Neural cell (in vitro differentiated cells): Measurements from ENCODE around the gene MYOD1. TPM values are rescaled to one million over a fixed set of nuclear protein-coding genes. Genes with fewer than 3 reads are reported as not detected.

ENCODE experiments used
- H2AFZ ChIP-seq: fragments of 200-600, 300-800 bp; sonication (generic), shearing (Covaris generic); 2 replicates; pipeline ENCODE4 v1.6.0; 2014; ENCODE audit warnings: low read depth, mild to moderate bottlenecking, antibody characterized with exemption, low read length, moderate library complexity
- H3F3A ChIP-seq: fragments of 200-600 bp; shearing (Covaris generic); 2 replicates; pipeline ENCODE4 v1.6.1; 2016; ENCODE audit warnings: mild to moderate bottlenecking, moderate library complexity, mixed read lengths, antibody characterized with exemption, low read length; ENCODE audit not compliant: insufficient read depth, poor library complexity, severe bottlenecking
- H3K27ac ChIP-seq: fragments of 200-600, 300-800 bp; sonication (generic), shearing (Covaris generic); 2 replicates; pipeline ENCODE4 v1.5.1; 2014; ENCODE audit warnings: mild to moderate bottlenecking, low read length, moderate library complexity
- H3K27me3 ChIP-seq: fragments of 300-800, 200-600 bp; sonication (generic), shearing (Covaris generic); 2 replicates; pipeline ENCODE4 v1.6.0; 2014; ENCODE audit warnings: mild to moderate bottlenecking, low read depth, low read length, moderate library complexity; ENCODE audit not compliant: insufficient read depth
- H3K36me3 ChIP-seq: fragments of 300-800, 200-600 bp; sonication (generic), shearing (Covaris generic); 2 replicates; pipeline ENCODE4 v1.5.1; 2014; ENCODE audit warnings: mild to moderate bottlenecking, antibody characterized with exemption, low read length, moderate library complexity; ENCODE audit not compliant: insufficient read depth
- H3K4me2 ChIP-seq: fragments of 300-800, 200-600 bp; sonication (generic), shearing (Covaris generic); 2 replicates; pipeline ENCODE4 v1.6.0; 2014; ENCODE audit warnings: mild to moderate bottlenecking, low read length
- H3K4me3 ChIP-seq: fragments of 300-800, 200-600 bp; sonication (generic), shearing (Covaris generic); 2 replicates; pipeline ENCODE4 v1.5.1; 2014; ENCODE audit warnings: mild to moderate bottlenecking, low read length, moderate library complexity
- H3K79me2 ChIP-seq: fragments of 200-600 bp; shearing (Covaris generic); replicated peaks from 2 replicates; pipeline ENCODE4 v1.6.0; 2014; ENCODE audit warnings: mild to moderate bottlenecking, low read length, moderate library complexity; ENCODE audit not compliant: insufficient read depth
- H3K9ac ChIP-seq: fragments of 300-800, 200-600 bp; sonication (generic), shearing (Covaris generic); 2 replicates; pipeline ENCODE4 v1.6.1; 2016; ENCODE audit warnings: mild to moderate bottlenecking, low read length, mixed read lengths
- H3K9me2 ChIP-seq: fragments of 200-600 bp; shearing (Covaris generic); 2 replicates; pipeline ENCODE4 v1.6.1; 2016; ENCODE audit warnings: mild to moderate bottlenecking, low read length, mixed read lengths; ENCODE audit not compliant: insufficient read depth
- H3K9me3 ChIP-seq: fragments of 200-600, 300-800 bp; sonication (generic), shearing (Covaris generic); 2 replicates; pipeline ENCODE4 v1.6.1; 2016; ENCODE audit warnings: mild to moderate bottlenecking, mixed run types, low read length, moderate library complexity, mixed read lengths
- H4K20me1 ChIP-seq: fragments of 200-600 bp; shearing (Covaris generic); 2 replicates; pipeline ENCODE4 v1.6.1; 2016; ENCODE audit warnings: mild to moderate bottlenecking, mixed run types; ENCODE audit not compliant: insufficient read depth
- EP300 ChIP-seq: fragments of 450-650 bp; conservative IDR thresholded peaks from 2 replicates; pipeline ENCODE4 v1.6.1; 2014; ENCODE audit warnings: antibody characterized with exemption, mild to moderate bottlenecking, moderate library complexity; ENCODE audit not compliant: poor library complexity, severe bottlenecking
- EZH2 ChIP-seq: fragments of 200-600, 300-800 bp; shearing (Covaris generic), sonication (generic); IDR thresholded peaks from 2 replicates; pipeline ENCODE4 v1.6.1; 2014; ENCODE audit warnings: antibody characterized with exemption, low read length, borderline replicate concordance, mild to moderate bottlenecking; ENCODE audit not compliant: insufficient read depth, poor library complexity, severe bottlenecking
- MXI1 ChIP-seq: fragments of 450-650 bp; conservative IDR thresholded peaks from 2 replicates; pipeline ENCODE4 v1.6.1; 2014; ENCODE audit warnings: antibody characterized with exemption, mild to moderate bottlenecking; ENCODE audit not compliant: poor library complexity, severe bottlenecking
- POLR2AphosphoS5 ChIP-seq: IDR thresholded peaks from 2 replicates; pipeline ENCODE4 v1.6.1; 2012
- RAD21 ChIP-seq: fragments of 450-650 bp; conservative IDR thresholded peaks from 2 replicates; pipeline ENCODE4 v1.6.1; 2014; ENCODE audit warnings: antibody characterized with exemption, mild to moderate bottlenecking, moderate library complexity
- SMC3 ChIP-seq: fragments of 450-650 bp; conservative IDR thresholded peaks from 2 replicates; pipeline ENCODE4 v1.6.1; 2014; ENCODE audit warnings: antibody characterized with exemption, mild to moderate bottlenecking, moderate library complexity; ENCODE audit not compliant: poor library complexity
- TAF1 ChIP-seq: IDR thresholded peaks from 2 replicates; pipeline ENCODE4 v1.6.1; 2012; ENCODE audit warnings: low read depth
- polyA plus RNA-seq: library from polyadenylated mRNA; depleted of rRNA; stranded (reverse); fragments of >200 nt; gene quantifications from 2 replicates; pipeline ENCODE4 v1.2.3, GENCODE V29; 2014
- TF ChIP-seq, protein P1 (sequence below): IDR thresholded peaks from 2 replicates; pipeline ENCODE4 v1.6.1; 2012; ENCODE audit warnings: borderline replicate concordance
- TF ChIP-seq, protein P2 (sequence below): fragments of 450-650 bp; IDR thresholded peaks from 2 replicates; pipeline ENCODE4 v1.5.1; 2014; ENCODE audit warnings: antibody characterized with exemption, mild to moderate bottlenecking, moderate library complexity; ENCODE audit not compliant: poor library complexity, severe bottlenecking

Gene MYOD1
- polyA plus RNA-seq, 1 donor from 2014 or later: not detected

DNA sequence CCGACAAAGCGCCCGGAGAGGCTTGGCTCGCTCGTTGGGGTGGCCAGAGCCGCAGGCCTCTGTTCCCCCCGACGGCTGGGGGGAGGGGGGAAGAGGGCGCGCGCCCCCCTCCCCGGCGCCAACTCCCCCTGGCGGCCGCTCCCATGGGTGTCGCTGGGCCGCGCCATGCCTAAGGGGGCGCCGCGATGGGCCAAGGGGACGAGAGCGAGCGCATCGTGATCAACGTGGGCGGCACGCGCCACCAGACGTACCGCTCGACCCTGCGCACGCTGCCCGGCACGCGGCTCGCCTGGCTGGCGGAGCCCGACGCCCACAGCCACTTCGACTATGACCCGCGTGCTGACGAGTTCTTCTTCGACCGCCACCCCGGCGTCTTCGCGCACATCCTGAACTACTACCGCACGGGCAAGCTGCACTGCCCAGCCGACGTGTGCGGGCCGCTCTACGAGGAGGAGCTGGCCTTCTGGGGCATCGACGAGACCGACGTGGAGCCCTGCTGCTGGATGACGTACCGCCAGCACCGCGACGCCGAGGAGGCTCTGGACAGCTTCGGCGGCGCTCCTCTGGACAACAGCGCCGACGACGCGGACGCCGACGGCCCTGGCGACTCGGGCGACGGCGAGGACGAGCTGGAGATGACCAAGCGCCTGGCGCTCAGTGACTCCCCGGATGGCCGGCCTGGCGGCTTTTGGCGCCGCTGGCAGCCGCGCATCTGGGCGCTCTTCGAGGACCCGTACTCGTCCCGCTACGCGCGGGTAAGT is 16.6 kb downstream of the MYOD1 start:
- peaks cover 35% of the 10 kb centered on the region for H3K79me2 ChIP-seq
- TF ChIP-seq, protein P1, sequence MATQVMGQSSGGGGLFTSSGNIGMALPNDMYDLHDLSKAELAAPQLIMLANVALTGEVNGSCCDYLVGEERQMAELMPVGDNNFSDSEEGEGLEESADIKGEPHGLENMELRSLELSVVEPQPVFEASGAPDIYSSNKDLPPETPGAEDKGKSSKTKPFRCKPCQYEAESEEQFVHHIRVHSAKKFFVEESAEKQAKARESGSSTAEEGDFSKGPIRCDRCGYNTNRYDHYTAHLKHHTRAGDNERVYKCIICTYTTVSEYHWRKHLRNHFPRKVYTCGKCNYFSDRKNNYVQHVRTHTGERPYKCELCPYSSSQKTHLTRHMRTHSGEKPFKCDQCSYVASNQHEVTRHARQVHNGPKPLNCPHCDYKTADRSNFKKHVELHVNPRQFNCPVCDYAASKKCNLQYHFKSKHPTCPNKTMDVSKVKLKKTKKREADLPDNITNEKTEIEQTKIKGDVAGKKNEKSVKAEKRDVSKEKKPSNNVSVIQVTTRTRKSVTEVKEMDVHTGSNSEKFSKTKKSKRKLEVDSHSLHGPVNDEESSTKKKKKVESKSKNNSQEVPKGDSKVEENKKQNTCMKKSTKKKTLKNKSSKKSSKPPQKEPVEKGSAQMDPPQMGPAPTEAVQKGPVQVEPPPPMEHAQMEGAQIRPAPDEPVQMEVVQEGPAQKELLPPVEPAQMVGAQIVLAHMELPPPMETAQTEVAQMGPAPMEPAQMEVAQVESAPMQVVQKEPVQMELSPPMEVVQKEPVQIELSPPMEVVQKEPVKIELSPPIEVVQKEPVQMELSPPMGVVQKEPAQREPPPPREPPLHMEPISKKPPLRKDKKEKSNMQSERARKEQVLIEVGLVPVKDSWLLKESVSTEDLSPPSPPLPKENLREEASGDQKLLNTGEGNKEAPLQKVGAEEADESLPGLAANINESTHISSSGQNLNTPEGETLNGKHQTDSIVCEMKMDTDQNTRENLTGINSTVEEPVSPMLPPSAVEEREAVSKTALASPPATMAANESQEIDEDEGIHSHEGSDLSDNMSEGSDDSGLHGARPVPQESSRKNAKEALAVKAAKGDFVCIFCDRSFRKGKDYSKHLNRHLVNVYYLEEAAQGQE: no peak
- TF ChIP-seq MXI1: peak; percentile 19
- peak; percentile 49 for TF ChIP-seq SMC3
- TF ChIP-seq, protein P2, sequence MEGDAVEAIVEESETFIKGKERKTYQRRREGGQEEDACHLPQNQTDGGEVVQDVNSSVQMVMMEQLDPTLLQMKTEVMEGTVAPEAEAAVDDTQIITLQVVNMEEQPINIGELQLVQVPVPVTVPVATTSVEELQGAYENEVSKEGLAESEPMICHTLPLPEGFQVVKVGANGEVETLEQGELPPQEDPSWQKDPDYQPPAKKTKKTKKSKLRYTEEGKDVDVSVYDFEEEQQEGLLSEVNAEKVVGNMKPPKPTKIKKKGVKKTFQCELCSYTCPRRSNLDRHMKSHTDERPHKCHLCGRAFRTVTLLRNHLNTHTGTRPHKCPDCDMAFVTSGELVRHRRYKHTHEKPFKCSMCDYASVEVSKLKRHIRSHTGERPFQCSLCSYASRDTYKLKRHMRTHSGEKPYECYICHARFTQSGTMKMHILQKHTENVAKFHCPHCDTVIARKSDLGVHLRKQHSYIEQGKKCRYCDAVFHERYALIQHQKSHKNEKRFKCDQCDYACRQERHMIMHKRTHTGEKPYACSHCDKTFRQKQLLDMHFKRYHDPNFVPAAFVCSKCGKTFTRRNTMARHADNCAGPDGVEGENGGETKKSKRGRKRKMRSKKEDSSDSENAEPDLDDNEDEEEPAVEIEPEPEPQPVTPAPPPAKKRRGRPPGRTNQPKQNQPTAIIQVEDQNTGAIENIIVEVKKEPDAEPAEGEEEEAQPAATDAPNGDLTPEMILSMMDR: peak; percentile 77
- TF ChIP-seq POLR2AphosphoS5: peak; percentile 52
- H3K4me3 ChIP-seq: peak overlapping the region; percentile 99
- H3K9ac ChIP-seq: peak overlapping the region; percentile 91
- H3K27ac ChIP-seq: peak overlapping the region; percentile 67
- peak overlapping the region; percentile 84 for H3K4me2 ChIP-seq
- H2AFZ ChIP-seq: peak overlapping the region; percentile 69
- no peaks in the 10 kb centered on the region for H4K20me1 ChIP-seq
- no peaks in the 10 kb centered on the region for H3K27me3 ChIP-seq
- no peaks in the 10 kb centered on the region for H3K9me3 ChIP-seq
- no peaks in the 10 kb centered on the region for H3K36me3 ChIP-seq
- H3F3A ChIP-seq: no peaks in the 10 kb centered on the region
- H3K9me2 ChIP-seq: no peaks in the 10 kb centered on the region

DNA sequence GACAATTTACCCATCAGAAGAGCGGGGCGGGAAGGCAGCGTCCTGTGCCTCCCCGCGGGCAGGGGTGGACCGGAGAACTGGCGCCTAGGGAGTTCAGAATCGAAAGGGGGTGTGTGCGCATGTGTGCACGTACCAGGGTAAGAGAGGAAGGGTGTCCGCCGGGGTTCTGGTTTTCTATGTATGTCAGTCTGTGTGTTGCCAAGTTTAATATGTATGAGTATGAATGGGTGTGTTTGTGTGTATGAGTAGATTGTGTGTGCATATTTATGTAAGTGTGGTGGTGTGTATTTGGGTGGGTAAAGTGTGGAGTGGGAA is 17.2 kb downstream of the MYOD1 start:
- Histone ChIP-seq H3K4me3 (peak overlapping the region; percentile 99), H3K36me3 (no peaks in the 10 kb centered on the region), H3K9ac (peak overlapping the region; percentile 77), H3K27ac (no peak overlapping the region), H3K9me2 (no peaks in the 10 kb centered on the region), H3K79me2 (peaks cover 35% of the 10 kb centered on the region), H3K9me3 (no peaks in the 10 kb centered on the region), H4K20me1 (no peaks in the 10 kb centered on the region), H3K4me2 (peak overlapping the region; percentile 84), H3F3A (no peaks in the 10 kb centered on the region), H3K27me3 (no peaks in the 10 kb centered on the region), H2AFZ (no peak overlapping the region)
- TF ChIP-seq, protein P1: no peak
- no peak for TF ChIP-seq RAD21
- TF ChIP-seq POLR2AphosphoS5: no peak
- no peak for TF ChIP-seq TAF1
- TF ChIP-seq EZH2: no peak
- TF ChIP-seq EP300: no peak
- TF ChIP-seq, protein P2: no peak
- no peak for TF ChIP-seq SMC3
- TF ChIP-seq MXI1: no peak
